Activated CD4-positive, CD25-positive, alpha-beta regulatory T cell treated with anti-CD3 and anti-CD28 coated beads, Interleukin-2, amount 50 U/mL, for 72 hours (primary cell): Measurements from ENCODE around the gene KCTD17.
A peak's percentile ranks its signal among the peaks of the same experiment; 100 is the strongest.

Experiments used
- DNase-seq: peaks from one replicate; pipeline ENCODE4 v3.0.0; 2021

KCTD17 gene

GRCh38 chr22:37043828-37044538, 7.6 kb upstream of the KCTD17 start:
- peak; percentile 50 for DNase-seq

GRCh38 chr22:37044634-37045625, 6.6 kb upstream of the KCTD17 start:
- no peak for DNase-seq

DNA sequence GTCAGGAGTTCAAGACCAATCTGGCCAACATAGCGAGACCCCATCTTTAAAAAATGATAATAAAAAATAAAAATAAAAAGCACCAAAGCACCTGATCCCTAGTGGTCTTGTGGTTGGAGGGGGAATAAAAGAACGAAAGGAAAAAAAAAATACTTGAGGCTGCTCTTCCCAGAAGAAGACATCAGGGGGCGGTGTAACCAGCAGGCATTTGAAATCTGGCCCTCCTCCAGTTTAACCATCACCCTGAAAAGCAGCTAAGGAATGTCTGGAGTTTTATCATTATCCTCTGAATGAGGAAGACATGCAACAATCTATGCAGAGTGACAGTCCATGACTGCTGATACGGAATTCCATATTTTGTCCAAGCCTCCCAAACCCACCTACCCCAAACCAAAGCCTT, 5.6 kb upstream of the KCTD17 start:
- DNase-seq, result no peak

- no peak for DNase-seq
Observed at GRCh38 chr22:37046589-37046988, 5.0 kb upstream of the KCTD17 start.

DNA sequence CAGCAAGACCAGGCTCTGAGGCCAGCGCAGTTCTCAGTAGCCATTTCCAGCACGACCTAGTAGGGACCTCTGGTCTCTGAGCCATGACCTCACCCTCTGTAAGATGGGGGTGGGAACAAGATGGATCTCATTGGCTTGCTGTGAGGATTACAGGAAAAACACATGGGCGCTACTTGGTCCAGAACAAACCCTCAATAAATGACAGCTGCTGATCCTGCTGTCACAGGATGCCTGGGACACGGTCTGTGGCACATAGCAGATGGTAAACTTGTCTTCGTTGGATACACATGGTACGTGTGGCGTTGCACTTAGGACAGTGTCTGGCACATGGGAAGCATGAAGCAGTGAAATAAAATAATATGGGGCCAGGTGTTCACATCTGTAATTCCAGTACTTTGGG, 4.5 kb upstream of the KCTD17 start:
- no peak for DNase-seq

GRCh38 chr22:37048133-37048532, 3.4 kb upstream of the KCTD17 start:
- no peak for DNase-seq

DNA sequence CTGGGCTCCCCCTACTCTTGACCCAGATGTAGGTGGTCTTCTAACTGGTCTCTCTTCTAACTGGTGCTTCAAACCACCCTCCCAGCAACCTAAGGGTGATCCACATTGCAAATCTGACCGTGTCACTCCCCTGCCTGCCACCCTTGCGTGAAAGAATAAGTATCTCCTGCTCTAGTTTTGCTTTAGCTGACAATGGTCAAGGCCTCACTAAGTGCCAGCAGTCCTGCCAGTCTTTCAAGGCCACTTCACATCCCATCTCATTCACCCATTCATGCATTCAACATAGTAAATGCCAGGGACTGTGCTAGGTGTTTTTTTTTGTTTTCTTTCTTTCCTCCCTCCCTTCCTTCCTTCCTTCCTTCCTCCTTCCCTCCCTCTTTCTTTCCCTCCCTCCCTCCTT, 2.3 kb upstream of the KCTD17 start:
- no peak for DNase-seq

GRCh38 chr22:37050913-37051312, 629 bp upstream of the KCTD17 start:
- DNase-seq, result no peak

- no peak for DNase-seq
Observed at GRCh38 chr22:37052386-37053309, 1.1 kb downstream of the KCTD17 start.

DNA sequence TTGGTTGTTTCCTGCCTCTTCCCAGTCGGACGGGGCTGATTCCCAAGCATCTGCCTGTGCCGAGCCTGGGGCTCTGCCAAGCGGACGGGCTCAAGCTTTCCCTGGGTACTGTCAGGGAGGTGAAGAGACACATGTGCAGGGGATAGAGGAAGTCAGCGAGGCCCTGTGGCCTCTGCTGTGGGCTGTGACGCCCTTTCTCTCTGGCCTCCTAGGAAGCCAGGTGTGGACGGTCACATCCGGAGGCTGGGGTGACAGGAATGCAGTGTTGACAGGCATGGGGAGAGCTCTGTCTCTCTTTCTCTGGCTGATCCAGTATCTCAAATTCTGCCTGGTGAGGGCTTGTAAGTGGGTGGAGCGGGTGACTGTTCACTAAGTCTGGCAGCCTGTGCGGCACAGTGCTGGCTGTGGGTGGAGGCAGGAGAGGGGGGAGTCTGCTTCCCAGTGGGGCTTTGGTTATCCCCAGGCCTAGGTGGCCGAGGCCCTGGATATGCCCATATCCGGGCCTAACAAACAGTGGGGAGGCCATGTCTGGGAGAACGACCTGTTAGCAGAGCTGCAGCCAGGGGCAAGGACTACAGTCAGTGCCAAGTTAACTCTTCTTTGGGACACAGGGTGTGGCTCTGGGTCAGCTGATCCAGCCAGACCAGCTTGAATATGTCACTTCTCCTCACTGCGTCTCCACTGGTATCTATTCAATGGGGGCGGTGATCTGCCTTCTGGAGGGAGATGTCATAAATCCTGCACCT, 1.9 kb downstream of the KCTD17 start:
- no peak for DNase-seq

DNA sequence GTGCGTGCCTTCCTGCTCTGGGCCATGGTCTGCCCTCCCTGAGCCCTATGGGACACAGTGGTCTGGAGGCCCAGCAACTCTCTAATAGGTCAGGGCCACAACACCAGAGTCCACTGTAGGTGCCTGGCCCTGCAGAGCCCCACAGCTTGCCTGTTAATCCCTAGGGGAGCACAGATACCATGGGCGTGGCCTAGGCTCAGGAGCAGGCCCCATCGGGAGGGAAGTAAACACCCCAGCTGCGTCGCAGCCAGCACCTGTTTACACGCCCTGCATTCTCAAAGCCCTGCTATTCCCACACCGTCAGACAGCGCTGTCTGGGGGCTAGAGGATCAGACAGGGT, 2.5 kb downstream of the KCTD17 start:
- DNase-seq, result no peak

DNA sequence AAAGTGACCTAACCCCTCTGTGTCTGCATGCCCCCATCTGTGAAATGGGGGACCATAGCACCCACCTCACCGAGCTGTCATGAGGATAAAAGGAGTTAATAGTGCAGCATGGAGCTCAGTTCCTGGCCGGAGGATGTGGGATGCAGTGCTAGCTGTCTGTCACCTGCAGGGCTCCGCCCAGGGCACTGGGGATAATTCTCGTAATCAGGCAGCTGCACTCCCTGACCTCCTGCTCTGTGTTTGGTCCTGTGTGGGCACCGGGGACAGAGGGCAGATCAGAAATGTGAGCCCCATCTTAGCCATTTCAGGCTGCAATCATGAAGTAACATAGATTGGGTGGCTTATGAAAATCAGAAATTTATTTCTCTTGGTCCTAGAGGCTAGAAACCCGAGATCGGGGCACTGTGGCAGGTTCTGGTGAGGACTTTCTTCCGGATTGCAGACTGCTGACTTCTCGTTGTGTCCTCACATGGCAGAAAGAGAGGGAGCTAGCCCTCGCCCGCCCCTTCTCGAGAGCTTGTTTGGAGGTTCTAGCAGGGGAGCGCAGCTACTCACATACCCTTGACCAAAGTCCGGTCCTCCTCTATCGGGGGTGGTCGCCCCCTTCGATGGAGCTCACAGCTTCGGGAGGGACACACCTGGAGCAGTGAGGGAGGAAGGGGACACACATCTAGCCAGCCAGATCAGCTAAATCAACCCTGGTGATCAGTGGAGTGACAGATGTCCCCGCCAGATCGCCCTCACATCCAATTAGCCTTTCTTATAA, 3.2 kb downstream of the KCTD17 start:
- no peak for DNase-seq

DNA sequence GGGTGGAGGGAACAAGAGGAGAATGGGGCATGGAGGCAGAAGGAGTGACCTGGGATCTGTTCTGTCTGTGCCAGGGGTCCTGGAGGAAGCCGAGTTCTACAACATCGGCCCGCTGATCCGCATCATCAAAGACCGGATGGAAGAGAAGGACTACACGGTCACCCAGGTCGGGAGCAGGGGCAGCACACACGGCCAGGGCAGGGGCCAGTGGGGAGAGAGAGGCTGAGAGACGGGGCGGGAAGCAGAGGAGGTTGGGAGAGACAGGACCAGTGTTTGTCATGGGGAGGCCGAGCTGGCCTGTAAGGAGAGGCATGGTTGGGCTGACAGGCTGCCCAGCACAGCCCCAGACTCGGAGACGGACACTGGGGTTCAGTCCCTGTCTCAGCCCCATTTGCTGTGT, 4.7 kb downstream of the KCTD17 start:
- DNase-seq, result no peak

DNA sequence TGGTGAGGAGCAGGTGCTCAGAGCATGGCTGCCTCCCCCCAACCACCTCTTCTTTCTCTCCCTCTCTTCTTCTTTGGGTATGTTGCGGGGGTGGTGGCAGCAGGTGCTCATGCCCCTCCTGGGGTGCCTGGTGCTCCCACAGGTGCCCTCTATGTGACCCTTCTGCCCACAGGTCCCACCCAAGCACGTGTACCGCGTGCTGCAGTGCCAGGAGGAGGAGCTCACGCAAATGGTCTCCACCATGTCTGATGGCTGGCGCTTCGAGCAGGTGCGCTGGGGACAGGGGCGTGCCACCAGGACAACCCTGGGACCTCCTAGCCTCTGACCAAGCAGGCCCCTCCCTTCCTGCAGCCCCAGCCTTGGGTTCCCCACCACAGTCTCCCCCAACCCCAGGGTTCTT, 5.7 kb downstream of the KCTD17 start:
- no peak for DNase-seq

- DNase-seq, result no peak
Observed at GRCh38 chr22:37057796-37058510, 6.4 kb downstream of the KCTD17 start.

DNA sequence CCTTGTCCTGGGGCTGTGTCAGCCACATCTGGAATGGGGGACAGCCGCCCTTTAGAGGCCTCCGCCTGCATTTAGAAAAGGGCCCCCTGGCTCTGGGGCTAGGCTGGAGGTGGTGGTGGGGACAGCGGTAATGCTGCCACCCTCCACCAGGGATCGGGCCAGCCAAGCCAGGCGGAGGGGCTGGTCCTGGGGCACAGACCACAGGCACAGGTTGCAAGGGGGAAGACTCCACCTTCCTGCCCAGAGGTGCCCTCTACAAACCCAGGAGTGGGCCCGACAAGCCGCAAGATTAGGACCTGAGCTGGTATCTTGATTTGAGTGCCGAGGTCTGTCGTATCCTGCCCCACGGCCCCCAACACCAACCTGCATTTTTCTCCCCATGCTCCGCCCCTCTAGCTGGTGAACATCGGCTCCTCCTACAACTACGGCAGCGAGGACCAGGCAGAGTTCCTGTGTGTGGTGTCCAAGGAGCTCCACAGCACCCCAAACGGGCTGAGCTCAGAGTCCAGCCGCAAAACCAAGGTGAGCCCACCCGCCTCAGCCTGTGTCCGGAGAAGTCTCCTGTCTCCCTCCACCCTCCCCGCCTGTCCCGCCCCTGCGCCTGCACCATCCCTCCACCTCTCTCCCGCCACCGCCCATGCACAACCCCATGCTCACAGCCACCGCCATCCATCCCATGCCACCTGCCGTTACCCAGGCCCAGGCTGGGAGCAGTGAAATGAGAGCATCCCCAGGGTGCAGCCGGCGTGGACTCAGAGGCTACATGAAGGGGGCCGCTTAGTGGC, 7.6 kb downstream of the KCTD17 start:
- no peak for DNase-seq

DNA sequence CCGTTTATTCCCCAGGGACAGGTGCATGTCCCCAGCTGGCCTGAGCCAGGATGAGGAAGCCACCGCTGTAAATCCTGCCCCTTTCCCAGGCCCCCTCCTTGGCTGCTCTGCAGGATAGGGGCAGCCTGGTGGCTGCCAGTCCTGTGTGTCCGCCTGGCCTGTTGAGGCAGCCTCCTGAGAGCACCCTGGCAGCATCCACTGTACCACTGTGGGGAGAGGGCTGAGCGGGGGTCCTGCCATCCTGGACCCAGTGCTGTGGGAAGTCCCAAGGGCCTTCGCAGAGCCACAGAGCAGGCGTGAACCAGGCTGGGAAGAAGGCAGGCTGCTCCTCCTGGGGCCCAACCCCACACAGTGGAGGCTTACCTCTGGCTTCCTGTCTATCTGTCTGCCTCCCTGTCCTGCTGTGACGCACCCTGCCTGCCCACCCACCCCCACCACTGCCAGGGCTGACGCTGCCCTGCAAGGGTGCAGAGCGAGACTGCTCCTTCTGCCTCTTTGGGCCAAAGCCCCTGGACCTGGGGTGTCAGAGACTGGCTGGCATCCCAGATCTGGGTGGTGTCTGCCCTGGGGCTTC, 8.4 kb downstream of the KCTD17 start:
- no peak for DNase-seq

DNA sequence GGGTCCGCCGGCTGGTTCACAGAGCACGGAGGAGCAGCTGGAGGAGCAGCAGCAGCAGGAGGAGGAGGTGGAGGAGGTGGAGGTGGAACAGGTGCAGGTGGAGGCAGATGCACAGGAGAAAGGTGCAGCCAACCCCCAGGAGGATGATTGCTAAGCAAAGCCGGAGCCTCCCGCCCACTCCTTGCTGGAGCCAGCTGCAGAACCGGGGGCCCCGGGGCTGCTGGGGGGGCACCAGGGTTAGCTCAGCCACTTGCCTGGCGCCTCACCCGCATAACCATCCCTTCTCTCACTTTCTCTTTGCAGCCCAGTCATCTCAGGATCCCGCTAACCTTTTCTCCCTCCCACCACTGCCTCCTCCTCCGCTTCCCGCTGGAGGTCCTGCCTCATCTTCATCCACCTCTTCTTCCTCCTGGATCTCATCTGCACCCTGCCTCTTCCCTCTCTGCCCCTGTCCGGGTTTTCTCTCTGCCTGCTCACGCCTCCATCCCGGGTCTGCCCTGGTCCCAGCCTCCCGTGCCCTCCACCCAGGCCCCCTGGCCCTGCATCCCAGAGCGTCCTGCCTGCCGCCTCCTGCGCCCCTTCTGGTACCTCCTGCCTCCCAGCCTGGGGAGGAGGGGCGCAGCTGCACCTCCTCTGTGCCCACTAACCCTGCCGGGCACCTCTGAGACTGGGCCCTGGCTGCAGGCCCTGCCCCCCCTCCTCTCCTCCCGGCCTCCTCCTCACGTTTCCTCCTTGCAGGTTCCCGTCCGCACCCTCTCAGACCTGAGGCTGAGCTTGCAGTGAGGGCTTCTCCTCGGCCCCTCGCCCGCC, 9.5 kb downstream of the KCTD17 start:
- DNase-seq, result no peak
